Stimulated activated CD8-positive, alpha-beta memory T cell treated with anti-CD3 and anti-CD28 coated beads, Interleukin-4, amount 100 ng/mL, for 1 hour (primary cell): ENCODE measurements around the gene C9.
"Not testable (repeated sequence)": the region's sequence is repeated elsewhere in the genome, so short reads cannot be mapped to it uniquely, and the experiment has no call there.

Experiments
- DNase-seq, 2 donors: peaks; one replicate each; pipeline ENCODE4 v3.0.0-alpha.2; 2020; ENCODE audit warnings: low read depth in 2 of 2, low spot score in 1 of 2

C9 gene

DNA sequence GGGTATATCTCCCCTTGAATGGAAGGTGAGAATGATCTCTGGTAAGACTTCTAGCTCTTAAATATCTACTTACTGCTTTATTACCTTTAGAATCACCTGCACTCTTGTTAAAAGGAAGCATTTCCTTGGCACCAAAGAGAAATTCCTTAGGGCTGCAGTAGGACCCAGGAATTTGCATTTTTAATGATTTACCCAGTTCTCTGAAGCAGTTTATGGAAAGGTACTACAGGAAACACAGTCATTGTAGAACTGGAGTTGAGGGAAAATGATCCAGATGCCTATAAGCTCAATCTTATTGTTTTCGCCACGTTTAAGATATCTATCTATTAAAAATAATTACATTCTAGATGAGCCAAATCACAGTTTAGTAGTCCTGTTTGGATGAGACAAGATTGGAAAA lies 9.5 kb upstream of the C9 start:
- no peak for DNase-seq

GRCh38 chr5:39371367-39371635 lies 7.0 kb upstream of the C9 start:
- DNase-seq = no peak

GRCh38 chr5:39370555-39371366 lies 6.5 kb upstream of the C9 start:
- DNase-seq = no peak

- no peak for DNase-seq
These were observed 5.0 kb upstream of the C9 start for GRCh38 chr5:39369123-39369815.

DNA sequence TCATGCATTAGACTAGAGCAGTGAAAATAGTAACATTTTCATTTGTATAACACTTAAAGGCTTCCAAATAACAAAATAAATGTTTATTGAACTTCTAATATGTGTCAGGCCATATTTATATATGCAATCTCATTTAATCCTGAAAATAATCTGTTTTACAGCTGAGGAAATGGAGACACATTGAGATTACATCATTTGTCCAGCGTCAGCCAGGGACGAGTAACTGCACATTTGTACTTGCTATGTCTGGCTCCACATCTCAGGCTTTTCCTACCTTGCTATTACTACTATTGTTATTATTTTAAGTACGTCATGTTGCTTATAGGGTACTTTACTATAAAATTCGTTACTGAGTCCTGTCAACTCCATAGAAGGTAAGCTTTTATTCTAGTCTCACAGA lies 3.8 kb upstream of the C9 start:
- DNase-seq = no peak

- DNase-seq = no peak
These were observed 3.4 kb upstream of the C9 start for GRCh38 chr5:39367711-39368110.

DNA sequence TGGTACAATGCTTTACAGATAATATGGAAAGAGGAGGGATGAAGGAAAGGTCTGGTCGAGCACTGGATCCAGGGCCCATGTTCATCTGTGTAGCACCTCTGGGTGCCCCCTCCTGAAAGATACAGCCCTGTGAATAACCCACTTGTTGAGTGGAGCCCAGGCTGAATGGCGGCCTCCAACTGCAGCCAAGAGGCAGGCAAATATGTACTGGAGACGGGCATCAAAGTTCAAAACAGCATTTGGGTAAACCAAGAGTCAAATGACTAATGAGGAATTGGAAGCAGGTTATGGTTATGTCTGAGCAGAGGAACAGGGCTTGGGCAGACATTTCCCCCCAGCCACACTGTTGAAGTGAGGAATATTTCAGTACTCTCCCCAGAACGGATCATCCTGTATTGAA lies 1.1 kb downstream of the C9 start:
- no peak for DNase-seq

- no peak for DNase-seq
These were observed 1.6 kb downstream of the C9 start for GRCh38 chr5:39362646-39363045.

GRCh38 chr5:39361306-39361705 lies 3.0 kb downstream of the C9 start:
- DNase-seq = no peak

DNA sequence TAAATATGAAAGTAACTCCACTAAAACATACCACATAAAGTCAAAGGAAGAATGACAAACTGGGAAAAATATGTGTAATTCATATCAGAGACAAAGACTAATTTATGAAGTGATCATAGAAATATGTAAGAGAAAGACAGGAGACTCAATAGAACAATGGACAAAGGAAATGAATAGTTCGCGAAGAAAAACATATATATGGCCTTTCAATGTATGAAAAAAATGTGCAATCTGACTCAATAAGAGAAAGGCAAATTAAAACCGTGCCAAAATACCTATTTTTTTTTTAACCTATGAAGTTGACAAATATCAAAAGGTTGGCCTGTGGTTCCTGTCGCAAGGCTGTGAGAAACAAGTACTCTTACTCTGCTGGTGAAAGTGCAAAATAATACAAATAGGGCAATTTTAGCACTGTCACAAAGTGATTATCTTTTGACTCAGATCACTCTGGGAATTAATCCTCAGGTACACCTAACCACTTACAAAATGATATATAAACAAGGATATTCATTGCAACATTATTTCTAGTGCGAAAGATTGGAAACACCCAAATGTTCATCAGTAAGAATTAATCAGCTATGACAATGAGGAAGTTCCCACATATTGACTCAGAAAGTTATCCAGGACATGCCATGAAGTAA lies 3.7 kb downstream of the C9 start:
- DNase-seq = no peak

GRCh38 chr5:39356263-39356662 lies 8.0 kb downstream of the C9 start:
- DNase-seq = no peak

DNA sequence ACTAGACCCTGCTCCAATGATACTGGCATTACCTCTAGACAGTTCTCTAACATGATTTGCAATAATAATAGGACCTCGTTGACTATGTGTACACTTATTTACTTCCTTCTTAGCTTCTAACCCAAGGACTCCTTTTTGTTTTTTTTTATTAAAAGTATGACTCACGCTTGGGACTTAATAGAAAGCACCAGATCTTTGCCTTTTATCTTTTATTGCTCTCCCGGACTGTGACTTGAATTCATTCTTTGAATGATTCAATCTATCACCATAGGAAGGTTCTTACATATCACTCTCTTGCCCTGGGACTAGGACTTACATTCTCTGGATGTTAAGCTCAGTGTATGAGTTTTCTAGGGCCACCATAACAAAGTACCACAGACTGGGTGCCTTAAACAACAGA lies 9.0 kb downstream of the C9 start:
- no peak for DNase-seq

DNA sequence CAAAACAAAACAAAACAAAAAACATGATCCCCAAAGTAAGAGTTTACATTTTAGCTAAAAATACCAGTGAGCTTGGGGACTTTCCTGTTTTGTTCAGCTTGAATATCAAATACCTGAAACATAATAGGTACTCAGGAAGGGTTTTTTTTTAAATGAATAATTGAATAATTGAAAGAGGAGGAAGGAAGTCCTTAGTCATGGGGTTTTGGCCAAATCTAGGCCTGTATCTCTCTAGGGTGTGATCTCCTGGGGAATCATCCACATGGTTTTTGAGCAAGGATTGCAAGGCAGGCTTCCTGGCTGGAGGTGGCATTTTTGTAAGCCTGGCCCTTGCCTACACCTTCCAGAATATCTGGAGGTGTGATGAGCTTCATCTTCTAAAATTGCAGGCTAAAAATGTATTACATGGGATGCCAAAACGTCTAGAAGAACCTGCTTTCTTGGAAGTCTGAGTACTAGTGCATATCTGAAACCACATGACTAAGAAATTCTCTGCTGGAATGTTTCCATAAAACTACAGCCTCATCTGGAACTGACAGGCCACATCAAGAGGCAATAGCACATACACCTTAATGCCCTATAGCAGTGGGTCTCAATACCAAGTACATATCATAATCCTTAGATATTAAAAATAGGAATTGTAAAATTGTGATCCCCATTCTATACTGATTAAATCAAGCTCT lies 10.4 kb downstream of the C9 start:
- DNase-seq = no peak

GRCh38 chr5:39352951-39353350 lies 11.3 kb downstream of the C9 start:
- DNase-seq = no peak

- no peak for DNase-seq
These were observed 12.1 kb downstream of the C9 start for GRCh38 chr5:39352170-39352569.

DNA sequence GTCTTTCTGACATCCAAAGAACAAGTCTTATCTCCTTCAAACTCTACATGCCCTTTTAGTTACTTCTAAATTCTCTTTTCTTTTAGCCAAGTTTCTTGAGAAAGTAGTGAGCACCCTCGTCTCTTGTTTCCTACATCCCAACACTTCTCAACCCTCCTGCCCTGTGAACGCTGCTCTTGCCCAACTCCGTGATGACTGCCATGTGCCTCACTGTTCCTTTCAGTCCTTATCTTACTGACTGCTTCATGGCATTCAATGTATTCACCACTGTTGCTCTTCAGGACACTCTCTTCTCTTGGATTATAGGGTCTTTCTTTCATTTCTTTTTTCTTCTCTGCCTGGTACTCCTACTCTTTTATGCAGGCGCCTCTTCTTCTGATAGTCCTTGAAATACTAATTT lies 14.8 kb downstream of the C9 start:
- no peak for DNase-seq

DNA sequence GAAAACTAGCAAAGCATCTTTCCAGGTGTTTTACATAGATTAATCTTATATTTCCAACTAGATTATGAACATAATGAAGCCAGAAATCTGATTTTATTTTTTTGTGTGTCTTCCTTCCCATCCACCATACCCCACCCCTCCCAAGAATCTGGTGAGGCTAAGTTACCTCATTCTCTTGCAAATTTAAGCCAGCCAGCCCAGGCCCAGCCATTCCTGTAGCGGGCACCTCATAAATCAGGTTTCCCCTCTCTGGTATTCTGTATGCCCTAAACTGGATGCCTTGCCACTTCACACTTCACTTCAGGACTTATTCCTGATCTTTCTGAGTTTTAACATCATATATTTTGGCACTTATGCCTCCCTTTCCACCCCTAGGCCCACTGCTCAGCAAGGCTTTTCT lies 21.8 kb downstream of the C9 start:
- no peak for DNase-seq

DNA sequence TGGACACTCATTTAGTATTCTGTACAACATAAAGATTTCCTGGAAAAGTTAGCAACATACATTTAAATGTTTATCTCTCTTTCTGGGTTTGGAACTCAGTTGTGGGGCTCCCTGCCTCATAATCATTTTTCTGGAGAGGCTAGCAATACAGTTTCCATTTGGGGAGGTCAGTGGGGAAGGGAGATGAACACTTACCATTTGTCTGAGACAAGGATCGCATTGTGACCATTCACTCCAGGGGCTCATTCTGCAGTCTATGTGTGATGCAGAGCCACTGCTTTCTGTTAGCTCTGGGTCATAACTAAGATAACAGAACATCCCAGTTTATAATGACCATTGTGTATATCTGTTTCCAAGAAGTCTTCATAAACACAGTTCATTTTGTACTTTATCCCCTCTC lies 22.4 kb downstream of the C9 start:
- no peak for DNase-seq

- no peak for DNase-seq
These were observed 23.8 kb downstream of the C9 start for GRCh38 chr5:39340506-39340905.

GRCh38 chr5:39337252-39337915 lies 26.9 kb downstream of the C9 start:
- no peak for DNase-seq

DNA sequence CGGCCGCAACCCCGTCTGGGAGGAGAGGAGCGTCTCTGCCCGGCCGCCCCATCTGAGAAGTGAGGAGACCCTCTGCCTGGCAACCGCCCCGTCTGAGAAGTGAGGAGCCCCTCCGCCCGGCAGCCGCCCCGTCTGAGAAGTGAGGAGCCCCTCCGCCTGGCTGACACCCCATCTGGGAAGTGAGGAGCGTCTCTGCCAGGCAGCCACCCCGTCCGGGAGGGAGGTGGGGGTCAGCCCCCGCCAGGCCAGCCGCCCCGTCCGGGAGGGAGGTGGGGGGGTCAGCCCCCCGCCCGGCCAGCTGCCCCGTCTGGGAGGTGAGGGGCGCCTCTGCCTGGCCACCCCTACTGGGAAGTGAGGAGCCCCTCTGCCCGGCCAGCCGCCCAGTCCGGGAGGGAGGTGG lies 30.0 kb downstream of the C9 start:
- DNase-seq = not testable (repeated sequence)

DNA sequence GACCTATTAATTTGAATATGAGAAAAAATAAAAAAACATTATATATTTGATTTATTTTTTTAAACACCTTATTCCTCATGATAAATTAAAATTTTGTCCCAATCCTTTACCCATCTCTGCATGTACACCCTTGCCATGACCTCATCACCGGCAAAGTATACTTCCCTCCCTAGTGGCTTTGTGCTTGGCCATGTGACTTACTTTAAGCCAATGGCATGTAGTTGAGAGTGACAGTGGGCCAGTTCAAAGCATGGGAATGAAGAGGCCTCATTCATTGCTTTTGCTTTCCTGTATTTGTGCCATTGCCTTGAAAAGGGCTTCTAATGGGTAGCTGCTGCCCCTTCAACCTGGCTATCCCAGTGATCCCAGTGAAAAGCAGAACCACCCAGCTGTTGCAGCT lies 31.2 kb downstream of the C9 start:
- no peak for DNase-seq
